OCI-LY1 (cell line): Measurements from ENCODE around the gene SLC39A11.

Source experiments
- H2AFZ ChIP-seq: fragments of 200-600 bp; sonication (generic), shearing (Covaris generic); 2 replicates; pipeline ENCODE4 v1.6.0; 2014; ENCODE audit warnings: antibody characterized with exemption, mild to moderate bottlenecking, low read length
- H3F3A ChIP-seq: fragments of 200-600 bp; sonication (generic), shearing (Covaris generic); 2 replicates; pipeline ENCODE4 v1.6.0; 2014; ENCODE audit warnings: mild to moderate bottlenecking, antibody characterized with exemption, low read length, moderate library complexity; ENCODE audit not compliant: insufficient read depth
- H3K27ac ChIP-seq: fragments of 200-600 bp; sonication (generic); 2 replicates; pipeline ENCODE4 v1.5.1; 2014; ENCODE audit warnings: low read length, mixed run types, mild to moderate bottlenecking, low read depth; ENCODE audit not compliant: poor library complexity, severe bottlenecking
- H3K27me3 ChIP-seq: fragments of 200-600 bp; sonication (generic); 2 replicates; pipeline ENCODE4 v1.6.0; 2014; ENCODE audit warnings: antibody characterized with exemption, mild to moderate bottlenecking, low read length, moderate library complexity; ENCODE audit not compliant: insufficient read depth
- H3K36me3 ChIP-seq: fragments of 200-600 bp; sonication (generic); 2 replicates; pipeline ENCODE4 v1.6.1; 2014; ENCODE audit warnings: mild to moderate bottlenecking, antibody characterized with exemption, low read length, moderate library complexity, mixed read lengths; ENCODE audit not compliant: insufficient read depth
- H3K4me1 ChIP-seq: fragments of 200-600 bp; sonication (generic); 2 replicates; pipeline ENCODE4 v1.5.1; 2014; ENCODE audit warnings: mild to moderate bottlenecking, low read length, moderate library complexity; ENCODE audit not compliant: insufficient read depth, severe bottlenecking
- H3K4me2 ChIP-seq: fragments of 200-600 bp; sonication (generic), shearing (Covaris generic); 2 replicates; pipeline ENCODE4 v1.6.1; 2014; ENCODE audit warnings: low read length
- H3K4me3 ChIP-seq: fragments of 200-600 bp; sonication (generic); 2 replicates; pipeline ENCODE4 v1.5.1; 2014; ENCODE audit warnings: low read length, low read depth, mild to moderate bottlenecking, mixed read lengths; ENCODE audit not compliant: poor library complexity, severe bottlenecking
- H3K79me2 ChIP-seq: fragments of 200-600 bp; shearing (Covaris generic); 2 replicates; pipeline ENCODE4 v1.6.1; 2016; ENCODE audit warnings: mixed run types, low read length, mixed read lengths; ENCODE audit not compliant: insufficient read depth
- H3K9ac ChIP-seq: fragments of 200-600 bp; sonication (generic), shearing (Covaris generic); 2 replicates; pipeline ENCODE4 v1.6.1; 2014; ENCODE audit warnings: mild to moderate bottlenecking, low read length, mixed read lengths
- H3K9me2 ChIP-seq: fragments of 200-600 bp; sonication (generic), shearing (Covaris generic); 2 replicates; pipeline ENCODE4 v1.6.1; 2014; ENCODE audit warnings: low read depth, mild to moderate bottlenecking, low read length, mixed read lengths
- H3K9me3 ChIP-seq: fragments of 200-600 bp; shearing (Covaris generic); 2 replicates; pipeline ENCODE4 v1.6.1; 2014; ENCODE audit warnings: low read length, mixed read lengths
- H4K20me1 ChIP-seq: fragments of 200-600 bp; sonication (generic), shearing (Covaris generic); 2 replicates; pipeline ENCODE4 v1.6.0; 2016; ENCODE audit warnings: mild to moderate bottlenecking, low read length; ENCODE audit not compliant: insufficient read depth
- CTCF ChIP-seq: fragments of 200-600 bp; sonication (generic), shearing (Covaris generic); IDR thresholded peaks from 2 replicates; pipeline ENCODE4 v1.5.1; 2017; ENCODE audit warnings: mild to moderate bottlenecking, antibody characterized with exemption, low read length, moderate library complexity, mixed read lengths
- EZH2 ChIP-seq: fragments of 200-600 bp; sonication (generic), shearing (Covaris generic); IDR thresholded peaks from 2 replicates; pipeline ENCODE4 v1.8.0; 2017; ENCODE audit warnings: borderline replicate concordance, mixed run types, mild to moderate bottlenecking, antibody characterized with exemption, low read length, moderate library complexity, mixed read lengths

Gene SLC39A11

GRCh38 chr17:73058022-73058421 lies 34.5 kb downstream of the SLC39A11 start:
- no peak overlapping the region for H3K27ac ChIP-seq
- no peaks in the 10 kb centered on the region for H3K36me3 ChIP-seq
- no peaks in the 10 kb centered on the region for H3K27me3 ChIP-seq
- H3F3A ChIP-seq = no peaks in the 10 kb centered on the region
- no peaks in the 10 kb centered on the region for H3K9me2 ChIP-seq
- H3K9ac ChIP-seq = no peak overlapping the region
- no peaks in the 10 kb centered on the region for H3K9me3 ChIP-seq
- TF ChIP-seq CTCF (no peak), EZH2 (no peak)
- H3K4me1 ChIP-seq = no peaks in the 10 kb centered on the region
- no peaks in the 10 kb centered on the region for H3K79me2 ChIP-seq
- H3K4me3 ChIP-seq = no peak overlapping the region
- H4K20me1 ChIP-seq = no peaks in the 10 kb centered on the region
- H2AFZ ChIP-seq = no peak overlapping the region
- no peak overlapping the region for H3K4me2 ChIP-seq

- no peaks in the 10 kb centered on the region for H3K9me2 ChIP-seq
- no peak overlapping the region for H2AFZ ChIP-seq
- no peak overlapping the region for H3K4me2 ChIP-seq
- H3K79me2 ChIP-seq = no peaks in the 10 kb centered on the region
- no peaks in the 10 kb centered on the region for H3K36me3 ChIP-seq
- no peaks in the 10 kb centered on the region for H3F3A ChIP-seq
- TF ChIP-seq EZH2 (no peak), CTCF (no peak)
- no peak overlapping the region for H3K27ac ChIP-seq
- no peak overlapping the region for H3K4me3 ChIP-seq
- H3K27me3 ChIP-seq = no peaks in the 10 kb centered on the region
- no peaks in the 10 kb centered on the region for H3K9me3 ChIP-seq
- no peaks in the 10 kb centered on the region for H3K4me1 ChIP-seq
- no peak overlapping the region for H3K9ac ChIP-seq
- H4K20me1 ChIP-seq = no peaks in the 10 kb centered on the region
These were observed 35.3 kb downstream of the SLC39A11 start for GRCh38 chr17:73057196-73057595.

GRCh38 chr17:73052923-73053322 lies 39.6 kb downstream of the SLC39A11 start:
- Histone ChIP-seq H3K27me3 (no peaks in the 10 kb centered on the region), H3K79me2 (no peaks in the 10 kb centered on the region), H3K9ac (no peak overlapping the region), H3K27ac (no peak overlapping the region), H3F3A (no peaks in the 10 kb centered on the region), H3K36me3 (no peaks in the 10 kb centered on the region), H3K4me2 (no peak overlapping the region), H3K4me1 (no peaks in the 10 kb centered on the region), H3K9me2 (no peaks in the 10 kb centered on the region), H2AFZ (no peak overlapping the region), H3K9me3 (no peaks in the 10 kb centered on the region), H3K4me3 (no peak overlapping the region), H4K20me1 (no peaks in the 10 kb centered on the region)
- TF ChIP-seq CTCF = no peak
